Kasumi-1 (cell line): Measurements from ENCODE around the gene XIST.
"Not testable (repeated sequence)": the region's sequence is repeated elsewhere in the genome, so short reads cannot be mapped to it uniquely, and the experiment has no call there.

Source experiments
- DNase-seq, 2 experiments: peaks; one replicate each; lab custom pipeline; 2025; lab: John Stamatoyannopoulos, UW

The XIST gene

GRCh38 chrX:73852467-73852866, at the start of gene XIST:
Gene XIST, minus strand, starts transcription at chrX:73852714.
- no peak for DNase-seq

- DNase-seq = not testable (repeated sequence)
Measured at GRCh38 chrX:73898315-73898714, 45.8 kb upstream of the XIST start.

- DNase-seq = not testable (repeated sequence)
Measured at GRCh38 chrX:73892515-73893090, 40.1 kb upstream of the XIST start.

GRCh38 chrX:73882260-73882659, 29.7 kb upstream of the XIST start:
- DNase-seq = not testable (repeated sequence)

- no peak for DNase-seq
Measured at GRCh38 chrX:73877687-73878086, 25.2 kb upstream of the XIST start.

- DNase-seq = no peak
Measured at GRCh38 chrX:73876911-73877310, 24.4 kb upstream of the XIST start.

- DNase-seq = no peak
Measured at GRCh38 chrX:73868916-73869315, 16.4 kb upstream of the XIST start.

GRCh38 chrX:73867144-73867543, 14.6 kb upstream of the XIST start:
- DNase-seq = no peak

GRCh38 chrX:73863852-73864251, 11.3 kb upstream of the XIST start:
- DNase-seq = no peak

GRCh38 chrX:73863268-73863667, 10.8 kb upstream of the XIST start:
- no peak for DNase-seq

- DNase-seq = no peak
Measured at GRCh38 chrX:73859622-73860021, 7.1 kb upstream of the XIST start.

GRCh38 chrX:73855546-73855945, 3.0 kb upstream of the XIST start:
- DNase-seq = peak; percentile 58 to 62

- DNase-seq = no peak
Measured at GRCh38 chrX:73852022-73852421, 492 bp downstream of the XIST start.

GRCh38 chrX:73851014-73852009, 1.2 kb downstream of the XIST start:
- no peak for DNase-seq

- DNase-seq = no peak
Measured at GRCh38 chrX:73850124-73851013, 2.1 kb downstream of the XIST start.

GRCh38 chrX:73849073-73849472, 3.4 kb downstream of the XIST start:
- DNase-seq = no peak

GRCh38 chrX:73847991-73848390, 4.5 kb downstream of the XIST start:
- no peak for DNase-seq

GRCh38 chrX:73847100-73847499, 5.4 kb downstream of the XIST start:
- DNase-seq = no peak

GRCh38 chrX:73842541-73843234, 9.8 kb downstream of the XIST start:
- DNase-seq = no peak

GRCh38 chrX:73841337-73841736, 11.2 kb downstream of the XIST start:
- DNase-seq = no peak

GRCh38 chrX:73840120-73840924, 12.2 kb downstream of the XIST start:
- DNase-seq = no peak
